ENCODE measurements around the gene COL18A1.

Gene COL18A1

DNA sequence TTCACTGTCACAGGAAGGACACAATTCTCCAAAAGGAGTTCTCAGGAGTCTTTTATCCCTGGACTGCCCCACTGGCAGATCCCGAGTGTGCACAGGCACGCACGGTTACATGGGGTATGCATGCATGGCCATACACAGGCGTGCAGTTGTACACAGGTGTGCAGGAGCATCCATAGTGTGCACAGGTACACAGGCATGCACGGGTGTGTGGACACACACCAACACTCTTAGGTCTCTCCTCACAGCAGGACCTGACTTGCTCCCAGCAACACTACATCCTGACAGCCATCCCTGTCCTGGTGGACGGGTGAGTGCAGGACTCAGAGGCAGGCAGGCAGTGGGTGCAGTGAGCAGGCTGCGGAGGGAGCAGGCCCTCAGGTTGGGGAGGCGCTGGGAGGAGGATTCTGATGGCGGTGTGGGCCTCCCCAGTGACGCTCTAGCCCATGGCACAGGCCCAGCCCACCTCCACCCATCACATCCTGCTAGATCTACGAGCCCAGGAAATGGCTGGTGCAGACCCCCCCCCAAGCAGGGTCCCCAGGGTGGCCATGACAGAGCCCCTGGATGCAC lies 108.9 kb downstream of the COL18A1 start:
- Histone ChIP-seq H3K27me3 (ENCODE audit: control insufficient read depth in 3 of 3, insufficient read depth in 3 of 3, low read depth in 1 of 3, low read length in 3 of 3) (no peaks in the 10 kb centered on the region), H3K4me2 (ENCODE audit: insufficient read depth, low read length, poor library complexity, severe bottlenecking) (no peak overlapping the region), H2AK5ac (ENCODE audit: low read depth, low read length) (no peak overlapping the region), H4K91ac (ENCODE audit: low read depth, low read length, poor library complexity) (peak overlapping the region; percentile 40), H3K23ac (ENCODE audit: low read depth, low read length, poor library complexity) (peak overlapping the region; percentile 6), H3K27ac (replicated peaks; ENCODE audit: low read length) (no peak overlapping the region), H3K4me1 (ENCODE audit: control insufficient read depth in 2 of 2, insufficient read depth in 1 of 2, low read depth in 1 of 2, low read length in 2 of 2) (peaks cover 0 to 2% of the 10 kb centered on the region in 2 donors), H2AFZ (ENCODE audit: low read length) (no peak overlapping the region), H2BK12ac (ENCODE audit: low read length) (no peak overlapping the region), H3K4me3 (ENCODE audit: low read length in 2 of 2) (no peak overlapping the region), H3K9me3 (replicated peaks in 1 of 2; ENCODE audit: control insufficient read depth in 2 of 2, insufficient read depth in 1 of 2, low read depth in 1 of 2, low read length in 2 of 2) (peaks cover 0 to 10% of the 10 kb centered on the region in 2 donors), H3K9ac (ENCODE audit: low read depth, low read length, poor library complexity) (no peak overlapping the region), H3K4ac (ENCODE audit: low read length) (no peak overlapping the region), H3K14ac (ENCODE audit: low read length) (no peak overlapping the region), H2BK15ac (ENCODE audit: low read length) (no peak overlapping the region), H3K36me3 (replicated peaks in 1 of 2; ENCODE audit: control insufficient read depth in 2 of 2, insufficient read depth in 2 of 2, low read length in 2 of 2) (peaks cover 12 to 27% of the 10 kb centered on the region in 2 donors), H3K18ac (ENCODE audit: low read length) (peak overlapping the region; percentile 27), H2BK120ac (ENCODE audit: low read depth, low read length) (no peak overlapping the region), H4K8ac (ENCODE audit: low read depth, low read length) (no peak overlapping the region), H2BK5ac (ENCODE audit: low read length) (peak overlapping the region; percentile 24), H3K79me1 (ENCODE audit: low read depth, low read length) (peaks cover 5% of the 10 kb centered on the region)
- WGBS, 2 donors (ENCODE audit: extremely low coverage in 2 of 2, insufficient read length in 2 of 2, insufficient replicate concordance in 1 of 2): no CpG with 5 or more reads among the region's 11 CpGs
- DNase-seq (ENCODE audit: low spot score): no peak

DNA sequence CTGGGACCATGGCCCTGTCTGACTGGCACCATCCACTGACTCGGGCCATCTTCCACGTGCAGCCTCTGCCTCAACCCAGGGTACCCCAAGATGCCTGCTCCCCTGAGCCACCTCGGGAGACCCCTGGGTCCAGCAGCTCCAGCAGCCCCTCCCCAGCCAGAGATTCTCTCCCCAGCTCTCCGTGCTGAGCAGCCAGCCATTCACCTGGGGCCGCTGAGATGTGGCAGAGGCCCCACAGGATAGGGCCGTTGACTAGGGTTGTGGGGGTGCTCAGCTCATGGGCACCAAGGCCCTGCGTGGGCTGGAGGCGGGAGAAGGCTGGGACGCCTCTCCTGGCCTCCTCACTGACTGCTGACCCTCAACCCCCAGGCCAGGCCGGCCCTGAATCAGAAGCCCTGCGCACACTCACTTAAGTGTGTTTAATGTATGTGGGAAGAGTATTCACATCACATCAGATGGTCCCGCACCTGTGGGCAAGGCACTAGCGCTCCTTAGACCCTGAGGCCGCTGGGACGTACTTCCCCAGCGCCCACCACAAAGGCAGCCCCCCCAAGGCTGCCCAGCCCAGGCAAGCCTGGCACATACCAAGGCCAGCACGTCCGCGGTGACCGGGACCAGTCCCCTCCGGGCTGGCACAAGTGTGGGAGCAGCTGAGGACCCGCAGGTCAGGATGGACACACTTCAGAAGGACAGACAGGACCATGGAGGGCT lies 109.5 kb downstream of the COL18A1 start:
- Histone ChIP-seq H3K4ac (ENCODE audit: low read length) (no peak overlapping the region), H3K27me3 (ENCODE audit: control insufficient read depth in 3 of 3, insufficient read depth in 3 of 3, low read depth in 1 of 3, low read length in 3 of 3) (no peaks in the 10 kb centered on the region), H3K4me2 (ENCODE audit: insufficient read depth, low read length, poor library complexity, severe bottlenecking) (no peak overlapping the region), H3K18ac (ENCODE audit: low read length) (peak overlapping the region; percentile 38), H3K27ac (replicated peaks; ENCODE audit: low read length) (no peak overlapping the region), H3K36me3 (replicated peaks in 1 of 2; ENCODE audit: control insufficient read depth in 2 of 2, insufficient read depth in 2 of 2, low read length in 2 of 2) (peaks cover 12 to 27% of the 10 kb centered on the region in 2 donors), H2AK5ac (ENCODE audit: low read depth, low read length) (no peak overlapping the region), H2BK15ac (ENCODE audit: low read length) (no peak overlapping the region), H3K4me1 (ENCODE audit: control insufficient read depth in 2 of 2, insufficient read depth in 1 of 2, low read depth in 1 of 2, low read length in 2 of 2) (no peaks in the 10 kb centered on the region), H3K79me1 (ENCODE audit: low read depth, low read length) (peaks cover 5% of the 10 kb centered on the region), H3K23ac (ENCODE audit: low read depth, low read length, poor library complexity) (peak overlapping the region; percentile 6), H2BK12ac (ENCODE audit: low read length) (no peak overlapping the region), H2BK5ac (ENCODE audit: low read length) (peak overlapping the region; percentile 24), H4K91ac (ENCODE audit: low read depth, low read length, poor library complexity) (no peak overlapping the region), H4K8ac (ENCODE audit: low read depth, low read length) (no peak overlapping the region), H3K4me3 (ENCODE audit: low read length in 2 of 2) (no peak overlapping the region), H3K14ac (ENCODE audit: low read length) (no peak overlapping the region), H3K9ac (ENCODE audit: low read depth, low read length, poor library complexity) (peak overlapping the region; percentile 63), H2AFZ (ENCODE audit: low read length) (no peak overlapping the region), H2BK120ac (ENCODE audit: low read depth, low read length) (peak overlapping the region; percentile 47), H3K9me3 (replicated peaks in 1 of 2; ENCODE audit: control insufficient read depth in 2 of 2, insufficient read depth in 1 of 2, low read depth in 1 of 2, low read length in 2 of 2) (peaks cover under 1 to 17% of the 10 kb centered on the region in 2 donors)
- WGBS, 2 donors (ENCODE audit: extremely low coverage in 2 of 2, insufficient read length in 2 of 2, insufficient replicate concordance in 1 of 2): no CpG with 5 or more reads among the region's 22 CpGs
- no peak for DNase-seq (ENCODE audit: low spot score)

DNA sequence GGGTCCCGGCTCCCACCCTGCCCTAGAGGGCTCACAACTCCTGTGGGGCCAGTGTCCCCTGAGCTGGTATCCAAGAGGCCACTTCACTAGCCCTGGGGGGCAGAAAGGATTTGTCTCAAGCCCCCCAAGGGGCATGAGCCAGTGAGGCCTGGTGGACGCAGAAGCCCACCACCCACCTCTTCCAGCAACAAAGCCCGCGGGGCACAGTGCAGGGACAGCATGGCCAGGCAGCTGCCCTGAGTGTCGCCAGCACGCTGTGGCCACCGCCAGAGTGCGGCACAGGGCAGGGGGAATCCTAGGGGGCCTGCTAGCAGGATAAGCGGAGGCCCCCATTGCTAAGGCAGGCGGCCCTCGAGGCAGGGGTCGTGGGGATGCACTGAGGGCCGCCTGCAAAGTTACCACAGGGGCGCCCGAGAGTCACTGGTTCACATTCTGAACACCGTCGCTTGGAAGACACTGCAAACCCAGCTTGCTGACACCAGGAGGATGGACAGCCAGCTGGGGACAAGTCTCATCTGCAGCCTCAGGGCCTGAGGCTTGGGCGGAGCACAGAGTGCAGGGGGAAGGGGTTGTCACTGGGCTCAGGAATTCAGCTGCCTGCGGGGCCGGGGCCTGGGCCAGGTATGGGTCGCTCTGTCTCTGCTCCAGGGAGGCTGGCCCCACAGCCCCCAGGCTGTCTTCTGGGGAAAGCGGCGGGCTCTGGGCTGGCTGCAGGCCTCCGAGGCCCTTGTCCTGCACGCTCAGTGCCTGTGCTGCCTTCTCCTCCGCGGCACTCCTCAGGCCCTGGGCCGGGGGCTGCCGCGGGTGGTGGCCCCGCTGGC lies 110.5 kb downstream of the COL18A1 start:
- H4K91ac ChIP-seq (ENCODE audit: low read depth, low read length, poor library complexity): no peak overlapping the region
- H2AFZ ChIP-seq (ENCODE audit: low read length): no peak overlapping the region
- no peak for DNase-seq (ENCODE audit: low spot score)
- H3K4ac ChIP-seq (ENCODE audit: low read length): no peak overlapping the region
- no peaks in the 10 kb centered on the region for H3K4me1 ChIP-seq (ENCODE audit: control insufficient read depth in 2 of 2, insufficient read depth in 1 of 2, low read depth in 1 of 2, low read length in 2 of 2)
- no peak overlapping the region for H3K9ac ChIP-seq (ENCODE audit: low read depth, low read length, poor library complexity)
- no peak overlapping the region for H2BK12ac ChIP-seq (ENCODE audit: low read length)
- no peak overlapping the region for H3K27ac ChIP-seq (replicated peaks; ENCODE audit: low read length)
- H2AK5ac ChIP-seq (ENCODE audit: low read depth, low read length): no peak overlapping the region
- H3K18ac ChIP-seq (ENCODE audit: low read length): peak overlapping the region; percentile 13
- no peak overlapping the region for H3K4me2 ChIP-seq (ENCODE audit: insufficient read depth, low read length, poor library complexity, severe bottlenecking)
- no peak overlapping the region for H2BK5ac ChIP-seq (ENCODE audit: low read length)
- H3K27me3 ChIP-seq (ENCODE audit: control insufficient read depth in 3 of 3, insufficient read depth in 3 of 3, low read depth in 1 of 3, low read length in 3 of 3): no peaks in the 10 kb centered on the region
- no CpG with 5 or more reads among the region's 31 CpGs for WGBS, 2 donors (ENCODE audit: extremely low coverage in 2 of 2, insufficient read length in 2 of 2, insufficient replicate concordance in 1 of 2)
- peak overlapping the region; percentile 55 for H3K23ac ChIP-seq (ENCODE audit: low read depth, low read length, poor library complexity)
- H3K79me1 ChIP-seq (ENCODE audit: low read depth, low read length): peaks cover 5% of the 10 kb centered on the region
- no peak overlapping the region for H3K14ac ChIP-seq (ENCODE audit: low read length)
- peaks cover 4 to 22% of the 10 kb centered on the region in 2 donors for H3K9me3 ChIP-seq (replicated peaks in 1 of 2; ENCODE audit: control insufficient read depth in 2 of 2, insufficient read depth in 1 of 2, low read depth in 1 of 2, low read length in 2 of 2)
- peaks cover 13 to 28% of the 10 kb centered on the region in 2 donors for H3K36me3 ChIP-seq (replicated peaks in 1 of 2; ENCODE audit: control insufficient read depth in 2 of 2, insufficient read depth in 2 of 2, low read length in 2 of 2)
- H2BK15ac ChIP-seq (ENCODE audit: low read length): no peak overlapping the region
- no peak overlapping the region for H2BK120ac ChIP-seq (ENCODE audit: low read depth, low read length)
- no peak overlapping the region for H4K8ac ChIP-seq (ENCODE audit: low read depth, low read length)
- H3K4me3 ChIP-seq (ENCODE audit: low read length in 2 of 2): no peak overlapping the region
